RWPE2 (cell line): Measurements from ENCODE around the gene OR7A10.
"Not testable (repeated sequence)": the region's sequence is repeated elsewhere in the genome, so short reads cannot be mapped to it uniquely, and the experiment has no call there.

Experiments used
- ATAC-seq: fragments of 200-7000 bp; cut with Tn5 transposase; 3 replicates; pipeline ENCODE4 v1.9.1; 2021; ENCODE audit warnings: low read depth
- DNase-seq: peaks from one replicate; pipeline ENCODE4 v3.0.0-alpha.2; 2020; ENCODE audit warnings: low spot score
- H3K27ac ChIP-seq: fragments of 450-650 bp; 2 replicates; pipeline ENCODE4 v1.5.1; 2017; ENCODE audit warnings: mild to moderate bottlenecking; ENCODE audit not compliant: poor library complexity, severe bottlenecking
- H3K27me3 ChIP-seq: fragments of 250-450 bp; sonication (Bioruptor Pico); 2 replicates; pipeline ENCODE4 v1.5.1; 2021; ENCODE audit warnings: mild to moderate bottlenecking, moderate library complexity; ENCODE audit not compliant: insufficient read depth, poor library complexity, severe bottlenecking
- H3K36me3 ChIP-seq: fragments of 250-450 bp; sonication (Bioruptor Pico); 2 replicates; pipeline ENCODE4 v1.5.1; 2020; ENCODE audit warnings: low read depth, mild to moderate bottlenecking, moderate library complexity
- H3K4me1 ChIP-seq: fragments of 250-450 bp; sonication (Bioruptor Pico); 2 replicates; pipeline ENCODE4 v1.5.1; 2021; ENCODE audit warnings: mild to moderate bottlenecking, moderate library complexity; ENCODE audit not compliant: insufficient read depth, poor library complexity, severe bottlenecking
- H3K4me3 ChIP-seq: fragments of 250-450 bp; sonication (Bioruptor Pico); 2 replicates; pipeline ENCODE4 v1.5.1; 2021; ENCODE audit warnings: mild to moderate bottlenecking, moderate library complexity; ENCODE audit not compliant: severe bottlenecking
- H3K9me3 ChIP-seq: fragments of 250-450 bp; sonication (Bioruptor Pico); 2 replicates; pipeline ENCODE4 v1.5.1; 2021; ENCODE audit warnings: mild to moderate bottlenecking, moderate library complexity; ENCODE audit not compliant: severe bottlenecking
- TF ChIP-seq, protein P1 (sequence below): fragments of 450-650 bp; IDR thresholded peaks from one replicate; pipeline ENCODE4 v1.5.1; 2017; ENCODE audit warnings: mild to moderate bottlenecking, moderate library complexity; ENCODE audit not compliant: poor library complexity, severe bottlenecking

Gene OR7A10

DNA sequence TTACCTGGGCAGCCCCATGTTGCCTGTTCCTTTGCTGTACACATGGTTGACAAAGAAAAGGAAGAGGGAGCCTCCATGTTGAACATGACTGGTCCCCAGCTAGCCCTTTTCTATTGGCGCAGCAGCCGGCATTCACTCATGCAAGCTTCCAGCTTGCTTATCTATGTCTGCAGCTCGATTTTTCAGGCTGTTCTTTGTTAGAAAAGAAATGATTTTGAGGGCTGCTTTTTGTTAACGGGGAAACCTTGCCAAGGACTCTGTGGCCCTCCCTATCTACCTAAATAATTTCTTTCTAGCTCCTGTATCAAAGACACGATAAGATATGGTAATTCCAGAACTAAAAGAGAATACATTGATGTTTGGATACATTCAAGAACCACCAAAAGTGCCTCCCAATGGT, 50.0 kb downstream of the OR7A10 start:
- no peaks in the 10 kb centered on the region for H3K9me3 ChIP-seq
- no peak overlapping the region for H3K27ac ChIP-seq
- H3K4me3 ChIP-seq: no peak overlapping the region
- no peaks in the 10 kb centered on the region for H3K36me3 ChIP-seq
- no peaks in the 10 kb centered on the region for H3K4me1 ChIP-seq
- DNase-seq (no peak), ATAC-seq (no peak)
- no peaks in the 10 kb centered on the region for H3K27me3 ChIP-seq
- TF ChIP-seq, protein P1, sequence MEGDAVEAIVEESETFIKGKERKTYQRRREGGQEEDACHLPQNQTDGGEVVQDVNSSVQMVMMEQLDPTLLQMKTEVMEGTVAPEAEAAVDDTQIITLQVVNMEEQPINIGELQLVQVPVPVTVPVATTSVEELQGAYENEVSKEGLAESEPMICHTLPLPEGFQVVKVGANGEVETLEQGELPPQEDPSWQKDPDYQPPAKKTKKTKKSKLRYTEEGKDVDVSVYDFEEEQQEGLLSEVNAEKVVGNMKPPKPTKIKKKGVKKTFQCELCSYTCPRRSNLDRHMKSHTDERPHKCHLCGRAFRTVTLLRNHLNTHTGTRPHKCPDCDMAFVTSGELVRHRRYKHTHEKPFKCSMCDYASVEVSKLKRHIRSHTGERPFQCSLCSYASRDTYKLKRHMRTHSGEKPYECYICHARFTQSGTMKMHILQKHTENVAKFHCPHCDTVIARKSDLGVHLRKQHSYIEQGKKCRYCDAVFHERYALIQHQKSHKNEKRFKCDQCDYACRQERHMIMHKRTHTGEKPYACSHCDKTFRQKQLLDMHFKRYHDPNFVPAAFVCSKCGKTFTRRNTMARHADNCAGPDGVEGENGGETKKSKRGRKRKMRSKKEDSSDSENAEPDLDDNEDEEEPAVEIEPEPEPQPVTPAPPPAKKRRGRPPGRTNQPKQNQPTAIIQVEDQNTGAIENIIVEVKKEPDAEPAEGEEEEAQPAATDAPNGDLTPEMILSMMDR: no peak

DNA sequence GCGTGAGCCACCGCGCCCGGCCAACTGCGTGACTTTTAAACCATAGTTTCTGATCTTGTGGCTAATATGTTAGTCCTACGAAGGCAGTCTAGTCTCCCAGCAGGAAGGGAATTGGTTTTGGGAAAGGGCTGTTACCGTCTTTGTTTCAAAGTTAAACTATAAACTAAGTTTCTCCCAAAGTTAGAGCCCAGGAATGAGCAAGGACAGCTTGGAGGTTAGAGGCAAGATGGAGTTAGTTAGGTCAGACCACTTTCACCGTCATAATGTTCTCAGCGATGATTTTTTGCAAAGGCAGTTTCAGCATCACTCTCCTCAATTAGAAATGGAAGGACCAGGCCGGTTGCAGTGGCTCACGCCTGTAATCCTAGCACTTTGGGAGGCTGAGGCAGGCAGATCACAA, 52.7 kb downstream of the OR7A10 start:
- H3K36me3 ChIP-seq: no peaks in the 10 kb centered on the region
- TF ChIP-seq, protein P1: no peak
- DNase-seq: no peak
- no peak overlapping the region for H3K4me3 ChIP-seq
- no peaks in the 10 kb centered on the region for H3K9me3 ChIP-seq
- no peaks in the 10 kb centered on the region for H3K4me1 ChIP-seq
- H3K27ac ChIP-seq: no peak overlapping the region
- ATAC-seq: no peak
- no peaks in the 10 kb centered on the region for H3K27me3 ChIP-seq

GRCh38 chr19:14795078-14795721, 53.5 kb downstream of the OR7A10 start:
- no peak for ATAC-seq
- no peaks in the 10 kb centered on the region for H3K4me1 ChIP-seq
- no peaks in the 10 kb centered on the region for H3K36me3 ChIP-seq
- no peak for DNase-seq
- H3K27me3 ChIP-seq: no peaks in the 10 kb centered on the region
- H3K27ac ChIP-seq: no peak overlapping the region
- H3K9me3 ChIP-seq: no peaks in the 10 kb centered on the region
- no peak overlapping the region for H3K4me3 ChIP-seq
- TF ChIP-seq, protein P1: no peak

- H3K9me3 ChIP-seq, ATAC-seq, H3K36me3 ChIP-seq, H3K27ac ChIP-seq, H3K4me3 ChIP-seq, H3K4me1 ChIP-seq, DNase-seq, H3K27me3 ChIP-seq: not testable (repeated sequence)
Measured at GRCh38 chr19:14792250-14792649, 56.5 kb downstream of the OR7A10 start.
